ENCODE results near the gene WDR27.

Gene WDR27

GRCh38 chr6:169421586-169422264 lies 280.1 kb downstream of the WDR27 start:
- FAIRE-seq (no peak), DNase-seq (ENCODE audit: insufficient read length, low spot score) (no peak)

GRCh38 chr6:169420912-169421543 lies 280.8 kb downstream of the WDR27 start:
- no peak for FAIRE-seq
- no peak for DNase-seq (ENCODE audit: insufficient read length, low spot score)

GRCh38 chr6:169417101-169417500 lies 284.7 kb downstream of the WDR27 start:
- no peak for FAIRE-seq
- DNase-seq (ENCODE audit: insufficient read length, low spot score), result no peak

GRCh38 chr6:169416249-169416648 lies 285.6 kb downstream of the WDR27 start:
- FAIRE-seq (no peak), DNase-seq (ENCODE audit: insufficient read length, low spot score) (no peak)

GRCh38 chr6:169415179-169415578 lies 286.6 kb downstream of the WDR27 start:
- no peak for DNase-seq (ENCODE audit: insufficient read length, low spot score)
- no peak for FAIRE-seq

GRCh38 chr6:169411722-169412121 lies 290.1 kb downstream of the WDR27 start:
- DNase-seq (ENCODE audit: insufficient read length, low spot score) (no peak), FAIRE-seq (no peak)

- DNase-seq (ENCODE audit: insufficient read length, low spot score), result no peak
- FAIRE-seq, result no peak
Observed at GRCh38 chr6:169411296-169411695, 290.5 kb downstream of the WDR27 start.

GRCh38 chr6:169409742-169410312 lies 292.0 kb downstream of the WDR27 start:
- FAIRE-seq (no peak), DNase-seq (ENCODE audit: insufficient read length, low spot score) (no peak)

GRCh38 chr6:169407325-169407724 lies 294.5 kb downstream of the WDR27 start:
- FAIRE-seq (no peak), DNase-seq (ENCODE audit: insufficient read length, low spot score) (no peak)
